Measurements from ENCODE around the gene URI1.

The URI1 gene

DNA sequence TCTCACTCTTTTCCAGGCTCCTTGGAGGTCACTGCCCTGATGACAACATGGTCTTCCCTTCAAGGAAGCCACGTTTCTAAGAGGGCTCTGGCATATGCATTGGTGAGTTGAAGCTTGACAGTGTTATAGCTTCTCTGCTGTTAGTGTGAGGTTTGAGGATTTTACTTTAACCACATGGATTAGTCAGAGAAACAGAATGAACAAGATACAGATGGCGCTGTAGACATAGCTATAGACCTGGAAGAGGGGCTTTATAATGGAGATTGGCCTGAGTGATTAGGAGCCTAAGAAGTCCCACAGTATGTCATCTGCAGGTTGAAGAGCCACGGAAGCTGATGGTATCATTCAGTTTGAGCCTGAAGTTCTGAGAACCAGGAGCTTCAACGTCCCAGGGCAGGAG lies 18.4 kb upstream of the URI1 start:
- TF ChIP-seq, protein P1, sequence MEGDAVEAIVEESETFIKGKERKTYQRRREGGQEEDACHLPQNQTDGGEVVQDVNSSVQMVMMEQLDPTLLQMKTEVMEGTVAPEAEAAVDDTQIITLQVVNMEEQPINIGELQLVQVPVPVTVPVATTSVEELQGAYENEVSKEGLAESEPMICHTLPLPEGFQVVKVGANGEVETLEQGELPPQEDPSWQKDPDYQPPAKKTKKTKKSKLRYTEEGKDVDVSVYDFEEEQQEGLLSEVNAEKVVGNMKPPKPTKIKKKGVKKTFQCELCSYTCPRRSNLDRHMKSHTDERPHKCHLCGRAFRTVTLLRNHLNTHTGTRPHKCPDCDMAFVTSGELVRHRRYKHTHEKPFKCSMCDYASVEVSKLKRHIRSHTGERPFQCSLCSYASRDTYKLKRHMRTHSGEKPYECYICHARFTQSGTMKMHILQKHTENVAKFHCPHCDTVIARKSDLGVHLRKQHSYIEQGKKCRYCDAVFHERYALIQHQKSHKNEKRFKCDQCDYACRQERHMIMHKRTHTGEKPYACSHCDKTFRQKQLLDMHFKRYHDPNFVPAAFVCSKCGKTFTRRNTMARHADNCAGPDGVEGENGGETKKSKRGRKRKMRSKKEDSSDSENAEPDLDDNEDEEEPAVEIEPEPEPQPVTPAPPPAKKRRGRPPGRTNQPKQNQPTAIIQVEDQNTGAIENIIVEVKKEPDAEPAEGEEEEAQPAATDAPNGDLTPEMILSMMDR (IDR thresholded peaks at IDR 0.05; ENCODE audit: low read depth, low read length) = peak; percentile 17; the same call in 1 of the 2 replicates
- peak; percentile 12 for DNase-seq
- Histone ChIP-seq H3K27me3 (ENCODE audit: insufficient read depth, low read depth, severe bottlenecking) (no peaks in the 10 kb centered on the region), H3K36me3 (no peaks in the 10 kb centered on the region), H3K27ac (no peak overlapping the region), H3K4me3 (ENCODE audit: low read depth, low read length) (no peak overlapping the region), H3K9me3 (ENCODE audit: severe bottlenecking) (no peaks in the 10 kb centered on the region)

GRCh38 chr19:29926031-29926430 lies 16.0 kb upstream of the URI1 start:
- DNase-seq = no peak
- no peaks in the 10 kb centered on the region for H3K9me3 ChIP-seq (ENCODE audit: severe bottlenecking)
- H3K4me3 ChIP-seq (ENCODE audit: low read depth, low read length) = no peak overlapping the region
- no peaks in the 10 kb centered on the region for H3K36me3 ChIP-seq
- TF ChIP-seq, protein P1 (IDR thresholded peaks at IDR 0.05; ENCODE audit: low read depth, low read length) = no peak
- no peak overlapping the region for H3K27ac ChIP-seq
- no peaks in the 10 kb centered on the region for H3K27me3 ChIP-seq (ENCODE audit: insufficient read depth, low read depth, severe bottlenecking)

GRCh38 chr19:29926801-29927200 lies 15.2 kb upstream of the URI1 start:
- TF ChIP-seq, protein P1 (IDR thresholded peaks at IDR 0.05; ENCODE audit: low read depth, low read length) = no peak
- DNase-seq = no peak
- no peaks in the 10 kb centered on the region for H3K36me3 ChIP-seq
- no peak overlapping the region for H3K4me3 ChIP-seq (ENCODE audit: low read depth, low read length)
- H3K27me3 ChIP-seq (ENCODE audit: insufficient read depth, low read depth, severe bottlenecking) = no peaks in the 10 kb centered on the region
- H3K27ac ChIP-seq = no peak overlapping the region
- no peaks in the 10 kb centered on the region for H3K9me3 ChIP-seq (ENCODE audit: severe bottlenecking)

DNA sequence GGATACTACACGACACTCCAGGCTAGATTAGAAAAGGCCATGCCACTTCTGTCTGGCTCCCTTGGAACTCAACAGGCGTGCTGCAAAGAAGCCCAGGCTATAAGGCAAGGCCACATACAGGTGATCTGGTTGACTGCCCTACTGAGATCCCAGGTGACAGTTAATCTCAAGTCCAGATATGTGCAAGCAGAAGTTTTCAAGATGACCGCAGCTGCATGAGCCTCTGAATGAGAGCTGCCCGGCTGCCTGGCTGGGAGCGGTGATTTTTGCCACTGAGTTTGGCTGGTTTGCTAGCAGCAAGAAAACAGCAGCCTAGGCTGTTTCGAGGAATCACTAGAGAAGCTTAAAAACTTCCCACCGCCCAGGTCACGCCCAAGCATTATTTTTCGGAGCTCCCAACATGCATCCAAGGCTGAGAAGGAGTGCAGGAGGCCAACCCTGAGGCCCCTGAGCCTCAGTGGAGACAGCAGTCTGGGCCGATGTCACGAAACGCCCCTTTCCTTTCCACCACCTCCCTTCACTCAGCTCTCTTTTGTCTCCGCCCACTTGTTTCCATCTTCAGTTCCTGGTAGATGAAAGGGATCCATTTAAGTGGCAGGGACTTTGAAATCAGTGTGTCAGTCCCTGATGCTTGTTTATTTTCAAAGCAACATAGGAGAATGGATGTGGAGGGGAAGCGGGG lies 14.0 kb upstream of the URI1 start:
- no peak for DNase-seq
- Histone ChIP-seq H3K36me3 (no peaks in the 10 kb centered on the region), H3K9me3 (ENCODE audit: severe bottlenecking) (no peaks in the 10 kb centered on the region), H3K27ac (no peak overlapping the region), H3K27me3 (ENCODE audit: insufficient read depth, low read depth, severe bottlenecking) (no peaks in the 10 kb centered on the region), H3K4me3 (ENCODE audit: low read depth, low read length) (no peak overlapping the region)
- TF ChIP-seq, protein P1 (IDR thresholded peaks at IDR 0.05; ENCODE audit: low read depth, low read length) = no peak

GRCh38 chr19:29928831-29929230 lies 13.2 kb upstream of the URI1 start:
- no peak overlapping the region for H3K27ac ChIP-seq
- no peak for DNase-seq
- H3K4me3 ChIP-seq (ENCODE audit: low read depth, low read length) = no peak overlapping the region

More at GRCh38 chr19:29928831-29929230, 13.2 kb upstream of the URI1 start:
- Histone ChIP-seq H3K36me3 (no peaks in the 10 kb centered on the region), H3K9me3 (ENCODE audit: severe bottlenecking) (no peaks in the 10 kb centered on the region), H3K27me3 (ENCODE audit: insufficient read depth, low read depth, severe bottlenecking) (no peaks in the 10 kb centered on the region)
- TF ChIP-seq, protein P1 (IDR thresholded peaks at IDR 0.05; ENCODE audit: low read depth, low read length) = no peak

Measured in WERI-Rb-1 (cell line).